Measurements from ENCODE around the gene CTNNA3. TPM values are rescaled to one million over a fixed set of nuclear protein-coding genes. Genes with fewer than 3 reads are reported as not detected.

Gene CTNNA3
- total RNA-seq, 1 donor from 2014 or later = not detected

DNA sequence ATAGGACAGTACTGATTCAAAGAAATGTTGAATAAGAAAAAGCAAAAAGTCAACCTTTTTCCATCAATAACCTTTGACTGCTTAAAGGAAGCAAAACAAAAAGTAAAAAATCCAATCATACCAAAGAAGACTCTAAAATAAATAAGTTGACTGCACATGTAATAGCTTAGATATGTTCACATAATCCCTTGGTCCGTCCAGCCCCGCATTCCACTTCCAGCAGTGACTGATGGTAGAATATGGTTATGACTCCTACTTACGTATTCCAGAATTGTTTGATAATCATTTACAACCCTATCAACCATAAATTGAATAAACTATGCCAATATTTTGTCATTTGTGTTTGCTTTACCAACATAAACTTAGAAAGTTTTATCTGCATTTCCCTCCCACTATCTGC, 77.9 kb downstream of the CTNNA3 start:
- ChIA-PET CTCF (no interaction called here), POLR2A (no interaction called here)
- intact Hi-C loops (cut with micrococcal nuclease) = no loop called here
- TF ChIP-seq, protein P1, sequence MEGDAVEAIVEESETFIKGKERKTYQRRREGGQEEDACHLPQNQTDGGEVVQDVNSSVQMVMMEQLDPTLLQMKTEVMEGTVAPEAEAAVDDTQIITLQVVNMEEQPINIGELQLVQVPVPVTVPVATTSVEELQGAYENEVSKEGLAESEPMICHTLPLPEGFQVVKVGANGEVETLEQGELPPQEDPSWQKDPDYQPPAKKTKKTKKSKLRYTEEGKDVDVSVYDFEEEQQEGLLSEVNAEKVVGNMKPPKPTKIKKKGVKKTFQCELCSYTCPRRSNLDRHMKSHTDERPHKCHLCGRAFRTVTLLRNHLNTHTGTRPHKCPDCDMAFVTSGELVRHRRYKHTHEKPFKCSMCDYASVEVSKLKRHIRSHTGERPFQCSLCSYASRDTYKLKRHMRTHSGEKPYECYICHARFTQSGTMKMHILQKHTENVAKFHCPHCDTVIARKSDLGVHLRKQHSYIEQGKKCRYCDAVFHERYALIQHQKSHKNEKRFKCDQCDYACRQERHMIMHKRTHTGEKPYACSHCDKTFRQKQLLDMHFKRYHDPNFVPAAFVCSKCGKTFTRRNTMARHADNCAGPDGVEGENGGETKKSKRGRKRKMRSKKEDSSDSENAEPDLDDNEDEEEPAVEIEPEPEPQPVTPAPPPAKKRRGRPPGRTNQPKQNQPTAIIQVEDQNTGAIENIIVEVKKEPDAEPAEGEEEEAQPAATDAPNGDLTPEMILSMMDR (IDR thresholded peaks at IDR 0.05) = no peak
- Mint-ChIP-seq H3K27ac (no peak overlapping the region), H3K4me1 (no peaks in the 10 kb centered on the region), H3K36me3 (ENCODE audit: low read depth) (no peaks in the 10 kb centered on the region), H3K9me3 (no peaks in the 10 kb centered on the region), H3K27me3 (peaks cover 9% of the 10 kb centered on the region), H3K4me3 (no peak overlapping the region)
- DNase-seq (no peak), ATAC-seq (ENCODE audit: low read depth) (no peak)

DNA sequence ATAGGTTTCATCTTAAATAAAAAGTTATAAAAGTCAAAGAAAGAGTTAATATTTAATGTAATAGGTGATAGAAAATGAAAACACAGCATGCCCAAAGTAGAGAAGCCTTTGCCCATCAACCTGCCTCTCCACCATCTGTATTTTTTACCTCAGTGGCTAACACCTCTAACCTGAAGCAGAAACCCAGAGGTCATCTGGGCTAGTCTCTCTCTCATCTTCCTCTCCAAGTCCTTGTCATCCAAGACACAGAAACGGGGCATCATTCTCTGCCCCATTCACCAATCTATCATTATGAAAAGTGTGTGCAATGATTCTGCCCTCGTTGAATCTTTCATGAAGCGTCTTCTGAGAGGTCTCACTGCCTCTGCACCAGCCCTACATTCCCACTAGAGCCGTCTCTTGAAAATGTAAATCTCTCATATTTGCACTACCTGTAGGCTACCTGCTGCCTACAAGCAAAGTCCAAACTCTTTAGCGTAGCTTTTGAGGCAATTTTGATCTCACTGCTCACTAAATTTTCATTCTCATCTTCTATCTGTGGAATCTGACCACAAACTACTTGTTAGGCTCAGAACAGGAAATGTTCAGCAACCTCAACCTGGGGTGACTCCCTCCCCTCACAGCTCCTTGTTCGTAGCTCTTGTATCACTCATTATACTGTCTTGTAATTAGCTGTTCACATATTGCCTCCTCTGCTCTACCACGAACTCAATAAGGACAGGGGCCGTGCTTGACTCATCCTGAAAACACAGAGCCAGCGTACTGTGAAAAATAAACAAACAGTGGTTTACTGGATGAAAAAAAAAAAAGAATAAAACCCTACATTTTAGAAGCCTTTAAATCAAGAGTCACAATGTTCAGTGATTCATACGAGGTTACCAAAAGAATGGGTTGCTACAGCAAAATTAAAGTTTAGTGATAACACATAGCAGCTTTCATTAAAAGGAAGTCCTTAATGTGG, 83.1 kb downstream of the CTNNA3 start:
- TF ChIP-seq, protein P1 (IDR thresholded peaks at IDR 0.05) = no peak
- Mint-ChIP-seq H3K4me1 (no peaks in the 10 kb centered on the region), H3K9me3 (no peaks in the 10 kb centered on the region), H3K36me3 (ENCODE audit: low read depth) (no peaks in the 10 kb centered on the region), H3K27ac (no peak overlapping the region), H3K27me3 (peaks cover 7% of the 10 kb centered on the region), H3K4me3 (no peak overlapping the region)
- ChIA-PET CTCF (no interaction called here), POLR2A (no interaction called here)
- ATAC-seq (ENCODE audit: low read depth) = no peak
- intact Hi-C loops (cut with micrococcal nuclease) = no loop called here
- DNase-seq = no peak

DNA sequence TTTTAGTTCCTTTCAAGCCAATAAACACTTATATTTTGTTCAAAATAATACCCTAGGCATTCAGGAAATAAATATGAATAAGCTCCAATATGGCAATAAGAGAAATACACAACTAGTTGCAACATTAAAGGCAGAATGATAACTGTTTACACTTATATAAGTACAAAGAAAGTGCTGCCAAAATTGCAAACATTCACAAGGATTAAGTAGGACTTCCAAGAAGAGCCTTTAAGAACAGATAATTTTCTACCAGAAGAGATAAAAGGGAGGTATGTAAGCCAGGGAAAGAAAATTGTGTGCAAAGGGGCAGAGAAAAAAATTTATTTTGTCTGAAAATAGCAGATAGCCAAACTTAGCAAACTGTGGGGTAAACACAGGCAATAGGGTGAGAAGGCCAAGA, 83.8 kb downstream of the CTNNA3 start:
- Mint-ChIP-seq H3K4me3 (no peak overlapping the region), H3K27me3 (peaks cover 7% of the 10 kb centered on the region), H3K9me3 (no peaks in the 10 kb centered on the region), H3K4me1 (no peaks in the 10 kb centered on the region), H3K27ac (no peak overlapping the region), H3K36me3 (ENCODE audit: low read depth) (no peaks in the 10 kb centered on the region)
- TF ChIP-seq, protein P1 (IDR thresholded peaks at IDR 0.05) = no peak
- intact Hi-C loops (cut with micrococcal nuclease) = no loop called here
- ATAC-seq (ENCODE audit: low read depth) = no peak
- ChIA-PET POLR2A (no interaction called here), CTCF (no interaction called here)
- DNase-seq = no peak

DNA sequence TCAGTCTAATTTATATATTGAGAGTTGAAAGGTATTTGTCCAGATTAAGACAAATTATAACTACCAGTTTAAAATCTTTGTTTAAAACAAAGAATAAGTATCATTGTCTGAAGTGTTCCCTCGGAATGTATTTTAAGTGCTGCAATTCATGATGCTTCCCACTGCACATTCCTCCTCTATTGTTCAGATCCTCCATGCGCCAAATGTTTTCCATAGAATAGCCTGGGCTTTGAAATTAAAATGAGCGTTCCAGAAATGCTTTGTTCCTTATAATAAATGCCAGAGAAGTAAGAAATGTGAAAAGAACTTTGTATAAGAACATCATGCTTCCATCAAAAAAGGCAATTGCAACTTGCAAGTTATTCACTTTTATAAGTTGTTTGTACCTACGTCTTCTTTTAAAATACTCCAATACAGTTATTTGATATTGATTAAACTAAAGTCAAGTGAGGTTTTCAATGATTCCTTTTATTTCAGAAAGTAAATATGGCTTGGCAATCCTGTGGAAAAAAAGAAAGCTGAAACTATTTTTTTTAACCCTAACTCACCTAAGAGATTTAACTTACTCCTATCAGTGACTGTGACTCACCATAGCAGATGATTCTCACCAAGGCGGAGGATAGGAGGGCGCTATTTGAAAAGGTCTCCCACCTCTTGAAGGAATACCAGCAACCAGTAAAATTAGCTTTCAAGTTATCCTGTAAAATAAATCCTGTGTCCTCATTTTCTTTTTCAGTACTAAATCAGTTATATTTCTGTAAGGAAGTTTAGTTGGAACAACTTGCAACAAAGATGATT, 85.8 kb downstream of the CTNNA3 start:
- no peak for ATAC-seq (ENCODE audit: low read depth)
- intact Hi-C loops (cut with micrococcal nuclease) = no loop called here
- no peak for DNase-seq
- Mint-ChIP-seq H3K9me3 (no peaks in the 10 kb centered on the region), H3K27me3 (peaks cover under 1% of the 10 kb centered on the region), H3K4me1 (no peaks in the 10 kb centered on the region), H3K4me3 (no peak overlapping the region), H3K27ac (no peak overlapping the region), H3K36me3 (ENCODE audit: low read depth) (no peaks in the 10 kb centered on the region)
- TF ChIP-seq, protein P1 (IDR thresholded peaks at IDR 0.05) = no peak
- ChIA-PET POLR2A (no interaction called here), CTCF (no interaction called here)

DNA sequence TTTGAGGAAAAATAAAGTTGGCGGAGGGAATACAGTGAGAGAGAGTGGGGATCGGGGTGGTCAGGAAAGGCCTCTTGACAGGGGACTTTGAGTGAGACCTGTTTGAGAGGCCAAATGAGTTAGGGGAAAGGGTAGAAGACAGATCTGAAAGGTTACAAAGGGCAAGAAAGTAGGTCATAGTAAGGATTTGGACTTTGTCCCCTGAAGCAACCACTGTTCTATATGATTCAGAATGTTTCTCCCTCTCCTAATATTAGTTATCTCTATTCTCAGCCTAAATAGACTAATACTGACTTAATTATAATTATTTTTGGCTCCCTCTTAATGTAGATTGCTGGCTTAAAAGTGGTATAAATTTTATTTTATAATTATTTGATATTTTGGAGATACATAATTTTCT, 88.0 kb downstream of the CTNNA3 start:
- no peak for DNase-seq
- CTCF ChIA-PET = no interaction called here
- no peaks in the 10 kb centered on the region for H3K9me3 Mint-ChIP-seq
- no peak for ATAC-seq (ENCODE audit: low read depth)
- TF ChIP-seq, protein P1 (IDR thresholded peaks at IDR 0.05) = no peak
- no peak overlapping the region for H3K27ac Mint-ChIP-seq
- no peaks in the 10 kb centered on the region for H3K36me3 Mint-ChIP-seq (ENCODE audit: low read depth)
- intact Hi-C loops (cut with micrococcal nuclease) = no loop called here
- POLR2A ChIA-PET = no interaction called here
- H3K4me3 Mint-ChIP-seq = no peak overlapping the region
- H3K27me3 Mint-ChIP-seq = peaks cover 4% of the 10 kb centered on the region
- no peaks in the 10 kb centered on the region for H3K4me1 Mint-ChIP-seq

Data from activated B cell treated with CpG ODN at 0.5 μM for 24 hours (primary cell).